Measurements from ENCODE around the gene GPAT3.

GPAT3 gene

GRCh38 chr4:83644677-83645659 lies 109.1 kb downstream of the GPAT3 start:
- no peak for DNase-seq (ENCODE audit: low read depth)

- no peak for DNase-seq (ENCODE audit: low read depth)
Measured at GRCh38 chr4:83646538-83647239, 110.8 kb downstream of the GPAT3 start.

GRCh38 chr4:83651846-83652245 lies 115.9 kb downstream of the GPAT3 start:
- DNase-seq (ENCODE audit: low read depth) = no peak

All from stimulated activated CD8-positive, alpha-beta memory T cell treated with anti-CD3 and anti-CD28 coated beads, Interleukin-12 subunit alpha, Interleukin-12 subunit beta, amount 100 ng/mL, for 4 hours (primary cell).